GM12878 (cell line): ENCODE measurements around the gene IL1RL1. TPM values are rescaled to one million over a fixed set of nuclear protein-coding genes. Genes with fewer than 3 reads are reported as not detected.

ENCODE experiments used
- ATAC-seq: fragments of 200-7000 bp; cut with Tn5 transposase; 3 replicates; pipeline ENCODE4 v1.9.1; 2020; ENCODE audit warnings: mild to moderate bottlenecking, moderate library complexity
- BruUV-seq: library from RNA; stranded (reverse); fragments of 400-500 nt; replicated peaks from 2 replicates; lab custom pipeline; 2021; lab: Mats Ljungman, UMichigan
- CTCF ChIA-PET: fragments of 300-600 bp; sonication (Branson Sonifier 250); formaldehyde crosslinking; extraction: SDS; loops from one replicate; lab custom pipeline; 2021; ENCODE audit warnings: inconsistent platforms; lab: Yijun Ruan, JAX
- POLR2A ChIA-PET: fragments of 350-600 bp; formaldehyde crosslinking; extraction: SDS; loops from one replicate; lab custom pipeline; 2021; ENCODE audit warnings: inconsistent platforms; lab: Charles Lee
- RAD21 ChIA-PET: fragments of 300-600 bp; sonication (Branson Sonifier 250); formaldehyde crosslinking; loops from one replicate; lab custom pipeline; 2023; ENCODE audit warnings: antibody characterized with exemption; ENCODE audit not compliant: unreplicated experiment; lab: Charles Lee
- SMC1A ChIA-PET: fragments of 300-600 bp; sonication (Branson Sonifier 250); formaldehyde crosslinking; loops from one replicate; lab custom pipeline; 2023; ENCODE audit not compliant: unreplicated experiment, uncharacterized antibody; lab: Charles Lee
- DNase-seq: peaks from one replicate; pipeline ENCODE4 v3.0.0-alpha.2; 2011; ENCODE audit warnings: low read depth, low spot score
- FAIRE-seq: peaks from 3 replicates; lab custom pipeline; 2011; peaks lifted over from hg19 to GRCh38; lab: Jason Lieb, UNC
- H2AFZ ChIP-seq: 2 replicates; pipeline ENCODE4 v1.6.0; 2011; ENCODE audit warnings: low read depth, low read length, control low read depth; ENCODE audit not compliant: control insufficient read depth
- H3K27ac ChIP-seq: 2 replicates; pipeline ENCODE4 v1.5.1; 2011; ENCODE audit warnings: control low read depth; ENCODE audit not compliant: control insufficient read depth, insufficient read depth
- H3K27me3 ChIP-seq, 2 experiments: replicated peaks in 1 of 2; 2 replicates each; pipeline versions ENCODE4 v1.6.0 to v1.6.1; 2011; ENCODE audit warnings: low read length in 1 of 2; ENCODE audit not compliant: control insufficient read depth in 2 of 2, insufficient read depth in 2 of 2
- H3K36me3 ChIP-seq, 2 experiments: 2 replicates each; pipeline ENCODE4 v1.5.1; 2011; ENCODE audit warnings: low read length in 1 of 2; ENCODE audit not compliant: control insufficient read depth in 2 of 2, insufficient read depth in 2 of 2
- H3K4me1 ChIP-seq: 2 replicates; pipeline ENCODE4 v1.6.1; 2011; ENCODE audit warnings: mild to moderate bottlenecking, low read length, moderate library complexity, mixed read lengths; ENCODE audit not compliant: control insufficient read depth, insufficient read depth
- H3K4me2 ChIP-seq: 2 replicates; pipeline ENCODE4 v1.6.0; 2011; ENCODE audit warnings: control low read depth; ENCODE audit not compliant: control insufficient read depth, insufficient read depth
- H3K4me3 ChIP-seq: fragments of 200-600 bp; sonication (generic); 2 replicates; pipeline ENCODE4 v1.5.1; 2016
- H3K79me2 ChIP-seq: 2 replicates; pipeline ENCODE4 v1.6.0; 2011; ENCODE audit warnings: low read length; ENCODE audit not compliant: control insufficient read depth, insufficient read depth
- H3K9ac ChIP-seq: 2 replicates; pipeline ENCODE4 v1.8.0; 2011; ENCODE audit warnings: low read length, control low read depth, mixed read lengths; ENCODE audit not compliant: control insufficient read depth, insufficient read depth
- H3K9me3 ChIP-seq: replicated peaks from 3 replicates; pipeline ENCODE4 v1.5.1; 2011; ENCODE audit warnings: mild to moderate bottlenecking, low read length; ENCODE audit not compliant: control insufficient read depth, insufficient read depth
- H4K20me1 ChIP-seq: 2 replicates; pipeline ENCODE4 v1.6.0; 2011; ENCODE audit not compliant: control insufficient read depth, insufficient read depth
- FOS ChIP-seq: IDR thresholded peaks from 3 replicates; pipeline ENCODE4 v1.6.1; 2011; ENCODE audit warnings: borderline replicate concordance; ENCODE audit not compliant: insufficient read length; ENCODE audit errors: extremely low read depth
- HCFC1 ChIP-seq: fragments of 150-350 bp; IDR thresholded peaks from 2 replicates; pipeline ENCODE4 v1.6.1; 2014; ENCODE audit warnings: low read length
- HDAC2 ChIP-seq: fragments of 200-600 bp; sonication (generic); IDR thresholded peaks from 2 replicates; pipeline ENCODE4 v1.6.1; 2017
- JUND ChIP-seq: IDR thresholded peaks from 2 replicates; pipeline ENCODE4 v1.6.1; 2012; ENCODE audit warnings: low read depth, mild to moderate bottlenecking, low read length, improper control_type of control experiment, moderate library complexity
- LARP7 ChIP-seq: fragments of 450-650 bp; IDR thresholded peaks from 2 replicates; pipeline ENCODE4 v1.6.1; 2017; ENCODE audit warnings: mild to moderate bottlenecking
- MTA3 ChIP-seq: IDR thresholded peaks from 2 replicates; pipeline ENCODE4 v1.6.1; 2012; ENCODE audit warnings: low read length, inconsistent platforms, borderline replicate concordance
- SIN3A ChIP-seq: IDR thresholded peaks from 2 replicates; pipeline ENCODE4 v1.6.1; 2012; ENCODE audit warnings: low read depth, low read length, improper control_type of control experiment
- TBL1XR1 ChIP-seq: IDR thresholded peaks from 2 replicates; pipeline ENCODE4 v1.6.1; 2012; ENCODE audit warnings: low read depth, low read length, improper control_type of control experiment
- TCF12 ChIP-seq: IDR thresholded peaks from 2 replicates; pipeline ENCODE4 v1.6.1; 2011; ENCODE audit warnings: low read depth, mild to moderate bottlenecking, low read length
- TCF3 ChIP-seq: IDR thresholded peaks from 2 replicates; pipeline ENCODE4 v1.6.1; 2012; ENCODE audit warnings: low read depth, mild to moderate bottlenecking, low read length, borderline replicate concordance; ENCODE audit not compliant: insufficient read depth
- ZNF622 ChIP-seq: fragments of 450-650 bp; IDR thresholded peaks from 2 replicates; pipeline ENCODE4 v1.6.1; 2017; ENCODE audit warnings: mild to moderate bottlenecking, inconsistent platforms
- WGBS: methylation state at CpG from one replicate; pipeline ENCODE4 v1.1.6; 2016; ENCODE audit warnings: low lambda C conversion rate; ENCODE audit not compliant: insufficient replicate concordance, insufficient coverage; ENCODE audit errors: missing lambda C conversion rate; 5-methylcytosine and 5-hydroxymethylcytosine counted together
- in situ Hi-C: fragments of 300-500 bp; cut with MboI; formaldehyde crosslinking; loops from 9 replicates; pipeline ENCODE4 v1.14.3; 2018; ENCODE audit warnings: mixed read lengths
- intact Hi-C: fragments of 100-400 bp; cut with micrococcal nuclease; formaldehyde crosslinking; loops from one replicate; pipeline ENCODE4 v1.14.2; 2022; ENCODE audit not compliant: unreplicated experiment
- polyA plus RNA-seq, 11 experiments: library from polyadenylated mRNA; depleted of rRNA in 4 of 11; unstranded in 6 of 11; stranded (reverse) in 5 of 11; fragments of >200 nt; fragmentation: Nextera tagmentation in 4 of 11; fragmentation: Illumina TruSeq in 1 of 11; extraction: Ambion mirVana in 4 of 11; extraction: Trizol in 1 of 11; gene quantifications; 1 replicate in 1 of 11; 2 replicates in 10 of 11; pipeline versions ENCODE4 v1.2.1 to v1.2.3, GENCODE V29; 2011 to 2016; ENCODE audit warnings: inconsistent platforms in 2 of 11, missing spikeins in 2 of 11, low read depth in 1 of 11
- total RNA-seq, 4 experiments: library from RNA; depleted of rRNA in 3 of 4; stranded (reverse); fragments of >200 nt in 3 of 4; fragmentation: Illumina TruSeq in 1 of 4; extraction: Trizol in 1 of 4; gene quantifications; 2 replicates each; pipeline versions ENCODE4 v1.2.1 to v1.2.3, GENCODE V29; 2013 to 2021
- TF ChIP-seq, protein P1 (sequence below): IDR thresholded peaks from 2 replicates; pipeline ENCODE4 v1.6.1; 2012; ENCODE audit warnings: low read depth, low read length, improper control_type of control experiment
- TF ChIP-seq, protein P2 (sequence below): fragments of 150-350 bp; IDR thresholded peaks from 2 replicates; pipeline ENCODE4 v1.6.1; 2014; ENCODE audit warnings: mild to moderate bottlenecking, low read depth, low read length
- TF ChIP-seq, protein P3 (sequence below): IDR thresholded peaks from 2 replicates; pipeline ENCODE4 v1.6.1; 2011; ENCODE audit warnings: borderline replicate concordance, low read depth, mild to moderate bottlenecking, moderate library complexity, mixed read lengths, low read length; ENCODE audit not compliant: insufficient read depth; ENCODE audit errors: extremely low read length
- TF ChIP-seq, protein P4 (sequence below): fragments of 450-650 bp; IDR thresholded peaks from 2 replicates; pipeline ENCODE4 v1.6.1; 2017; ENCODE audit warnings: mild to moderate bottlenecking

The IL1RL1 gene
- total and polyA plus RNA-seq, 10 of the 15 experiments (the other 5 are each of a cell fraction or from before 2014, with no cell fraction given), result 0.08 to 0.18 TPM; not detected in 8

DNA sequence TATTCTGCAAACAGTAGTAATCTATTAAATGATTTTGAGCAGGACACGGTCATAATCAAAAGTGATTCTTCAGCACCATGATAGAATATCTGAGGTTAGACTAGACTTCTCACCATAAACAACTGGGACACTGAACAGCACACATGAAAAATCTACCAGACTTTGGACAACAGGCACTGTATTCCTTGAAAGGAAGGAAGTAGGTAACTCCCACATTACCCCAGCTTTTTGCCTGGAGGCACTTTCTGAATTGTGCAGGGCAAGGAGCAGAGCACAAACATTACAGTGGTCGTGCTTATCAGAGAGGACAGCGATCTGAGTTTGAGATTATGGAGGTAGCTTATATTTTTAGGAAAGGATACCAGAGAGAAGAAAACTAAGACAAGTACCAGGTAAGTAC lies 25.3 kb upstream of the IL1RL1 start (continued):
- TF ChIP-seq, protein P1, sequence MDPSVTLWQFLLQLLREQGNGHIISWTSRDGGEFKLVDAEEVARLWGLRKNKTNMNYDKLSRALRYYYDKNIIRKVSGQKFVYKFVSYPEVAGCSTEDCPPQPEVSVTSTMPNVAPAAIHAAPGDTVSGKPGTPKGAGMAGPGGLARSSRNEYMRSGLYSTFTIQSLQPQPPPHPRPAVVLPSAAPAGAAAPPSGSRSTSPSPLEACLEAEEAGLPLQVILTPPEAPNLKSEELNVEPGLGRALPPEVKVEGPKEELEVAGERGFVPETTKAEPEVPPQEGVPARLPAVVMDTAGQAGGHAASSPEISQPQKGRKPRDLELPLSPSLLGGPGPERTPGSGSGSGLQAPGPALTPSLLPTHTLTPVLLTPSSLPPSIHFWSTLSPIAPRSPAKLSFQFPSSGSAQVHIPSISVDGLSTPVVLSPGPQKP, result no peak
- TF ChIP-seq LARP7 (no peak), HDAC2 (no peak), FOS (no peak)
- TF ChIP-seq, protein P2, sequence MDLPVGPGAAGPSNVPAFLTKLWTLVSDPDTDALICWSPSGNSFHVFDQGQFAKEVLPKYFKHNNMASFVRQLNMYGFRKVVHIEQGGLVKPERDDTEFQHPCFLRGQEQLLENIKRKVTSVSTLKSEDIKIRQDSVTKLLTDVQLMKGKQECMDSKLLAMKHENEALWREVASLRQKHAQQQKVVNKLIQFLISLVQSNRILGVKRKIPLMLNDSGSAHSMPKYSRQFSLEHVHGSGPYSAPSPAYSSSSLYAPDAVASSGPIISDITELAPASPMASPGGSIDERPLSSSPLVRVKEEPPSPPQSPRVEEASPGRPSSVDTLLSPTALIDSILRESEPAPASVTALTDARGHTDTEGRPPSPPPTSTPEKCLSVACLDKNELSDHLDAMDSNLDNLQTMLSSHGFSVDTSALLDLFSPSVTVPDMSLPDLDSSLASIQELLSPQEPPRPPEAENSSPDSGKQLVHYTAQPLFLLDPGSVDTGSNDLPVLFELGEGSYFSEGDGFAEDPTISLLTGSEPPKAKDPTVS, result no peak
- TF ChIP-seq, all 136 proteins: peak for 0

DNA sequence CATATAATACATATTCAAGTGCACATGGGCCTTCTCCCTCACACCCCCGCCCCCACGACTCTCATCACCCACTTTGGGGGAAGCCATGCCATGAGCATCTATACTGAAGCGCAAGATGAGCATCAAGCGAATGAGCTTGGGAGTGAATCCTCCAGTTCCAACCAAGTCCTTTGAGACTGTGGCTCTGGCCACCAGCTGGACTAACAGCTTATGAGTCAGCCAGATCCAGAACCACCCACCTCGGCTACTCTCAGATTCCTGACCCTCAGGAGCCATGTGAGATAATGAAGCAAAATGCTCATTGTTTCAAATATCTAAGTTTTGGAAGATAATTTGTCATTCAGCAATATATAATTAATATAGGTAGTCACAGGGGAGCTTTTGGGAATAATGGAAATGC lies 22.2 kb upstream of the IL1RL1 start:
- ChIA-PET SMC1A (interaction anchor here (0.6 to 1.6 kb wide), 3 partner anchors 49 to 130 kb away, joined by 3 read pairs; no protein-coding TSS in a partner anchor), POLR2A (no interaction called here), RAD21 (no interaction called here), CTCF (no interaction called here)
- in situ Hi-C loops (no loop called here), intact Hi-C loops (no loop called here)
- Histone ChIP-seq H3K4me1 (no peaks in the 10 kb centered on the region), H3K36me3 (no peaks in the 10 kb centered on the region), H4K20me1 (no peaks in the 10 kb centered on the region), H3K4me2 (no peak overlapping the region), H3K79me2 (no peaks in the 10 kb centered on the region), H3K9me3 (no peaks in the 10 kb centered on the region), H3K4me3 (no peak overlapping the region), H3K27ac (no peak overlapping the region), H2AFZ (no peak overlapping the region), H3K27me3 (no peaks in the 10 kb centered on the region; a peak in 1 of 4 replicates), H3K9ac (no peak overlapping the region)
- ATAC-seq (no peak), FAIRE-seq (no peak), DNase-seq (no peak)
- BruUV-seq, result no TSS peak
- 38% methylated on average over 5 of the region's 5 CpGs for WGBS
- TF ChIP-seq TBL1XR1, result no peak
- TF ChIP-seq ZNF622, result no peak
- TF ChIP-seq, protein P3, sequence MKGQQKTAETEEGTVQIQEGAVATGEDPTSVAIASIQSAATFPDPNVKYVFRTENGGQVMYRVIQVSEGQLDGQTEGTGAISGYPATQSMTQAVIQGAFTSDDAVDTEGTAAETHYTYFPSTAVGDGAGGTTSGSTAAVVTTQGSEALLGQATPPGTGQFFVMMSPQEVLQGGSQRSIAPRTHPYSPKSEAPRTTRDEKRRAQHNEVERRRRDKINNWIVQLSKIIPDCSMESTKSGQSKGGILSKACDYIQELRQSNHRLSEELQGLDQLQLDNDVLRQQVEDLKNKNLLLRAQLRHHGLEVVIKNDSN, result no peak
- TF ChIP-seq MTA3, result no peak
- no peak for TF ChIP-seq JUND
- TF ChIP-seq SIN3A, result no peak
- TF ChIP-seq TCF3, result no peak
- TF ChIP-seq HCFC1, result no peak
- TF ChIP-seq TCF12, result no peak
- TF ChIP-seq, protein P4, sequence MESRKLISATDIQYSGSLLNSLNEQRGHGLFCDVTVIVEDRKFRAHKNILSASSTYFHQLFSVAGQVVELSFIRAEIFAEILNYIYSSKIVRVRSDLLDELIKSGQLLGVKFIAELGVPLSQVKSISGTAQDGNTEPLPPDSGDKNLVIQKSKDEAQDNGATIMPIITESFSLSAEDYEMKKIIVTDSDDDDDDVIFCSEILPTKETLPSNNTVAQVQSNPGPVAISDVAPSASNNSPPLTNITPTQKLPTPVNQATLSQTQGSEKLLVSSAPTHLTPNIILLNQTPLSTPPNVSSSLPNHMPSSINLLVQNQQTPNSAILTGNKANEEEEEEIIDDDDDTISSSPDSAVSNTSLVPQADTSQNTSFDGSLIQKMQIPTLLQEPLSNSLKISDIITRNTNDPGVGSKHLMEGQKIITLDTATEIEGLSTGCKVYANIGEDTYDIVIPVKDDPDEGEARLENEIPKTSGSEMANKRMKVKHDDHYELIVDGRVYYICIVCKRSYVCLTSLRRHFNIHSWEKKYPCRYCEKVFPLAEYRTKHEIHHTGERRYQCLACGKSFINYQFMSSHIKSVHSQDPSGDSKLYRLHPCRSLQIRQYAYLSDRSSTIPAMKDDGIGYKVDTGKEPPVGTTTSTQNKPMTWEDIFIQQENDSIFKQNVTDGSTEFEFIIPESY, result no peak
- no peak for TF ChIP-seq FOS
